GM12878 (cell line): Measurements from ENCODE around the gene NRG3.

Experiments
- CTCF ChIP-seq, 3 experiments: IDR thresholded peaks in 2 of 3; conservative IDR thresholded peaks in 1 of 3; 2 replicates each; pipeline ENCODE4 v1.5.1; 2011; ENCODE audit warnings: low read depth in 3 of 3, low read length in 3 of 3, mild to moderate bottlenecking in 3 of 3, control low read depth in 2 of 3, moderate library complexity in 2 of 3, inconsistent platforms in 1 of 3, mixed read lengths in 1 of 3; ENCODE audit not compliant: control insufficient read depth in 2 of 3, insufficient read depth in 1 of 3; ENCODE audit errors: extremely low read depth in 1 of 3
- EZH2 ChIP-seq: IDR thresholded peaks from 2 replicates; pipeline ENCODE4 v1.6.1; 2012; ENCODE audit warnings: low read depth, mild to moderate bottlenecking, control low read depth, inconsistent platforms, low read length, borderline replicate concordance; ENCODE audit not compliant: control insufficient read depth
- FOS ChIP-seq: IDR thresholded peaks from 3 replicates; pipeline ENCODE4 v1.6.1; 2011; ENCODE audit warnings: borderline replicate concordance; ENCODE audit not compliant: insufficient read length; ENCODE audit errors: extremely low read depth
- JUND ChIP-seq: IDR thresholded peaks from 2 replicates; pipeline ENCODE4 v1.6.1; 2012; ENCODE audit warnings: low read depth, mild to moderate bottlenecking, low read length, improper control_type of control experiment, moderate library complexity
- ZNF217 ChIP-seq: fragments of 450-650 bp; IDR thresholded peaks from 2 replicates; pipeline ENCODE4 v1.6.1; 2017; ENCODE audit warnings: antibody characterized with exemption, mild to moderate bottlenecking
- ZNF274 ChIP-seq: IDR thresholded peaks from one replicate; pipeline ENCODE4 v1.8.0; 2011; ENCODE audit not compliant: insufficient read length, insufficient read depth

- TF ChIP-seq JUND (no peak), FOS (no peak), CTCF (IDR thresholded peaks at IDR 0.05 in 2 of 3, conservative IDR thresholded peaks at IDR 0.05 in 1 of 3; ENCODE audit: control insufficient read depth in 2 of 3, extremely low read depth in 1 of 3, insufficient read depth in 1 of 3, low read depth in 3 of 3, low read length in 3 of 3) (no peak), EZH2 (no peak), ZNF274 (no peak), ZNF217 (no peak)
Measured at GRCh38 chr10:82574081-82574480, 699.1 kb downstream of the NRG3 start.
